HT-29 (cell line): ENCODE measurements around the gene FANCL. TPM values are rescaled to one million over a fixed set of nuclear protein-coding genes. Genes with fewer than 3 reads are reported as not detected.
"Not testable (repeated sequence)": the region's sequence is repeated elsewhere in the genome, so short reads cannot be mapped to it uniquely, and the experiment has no call there.

Source experiments
- DNase-seq: peaks from one replicate; pipeline ENCODE4 v3.0.0-alpha.2; 2015; ENCODE audit warnings: low spot score
- total RNA-seq: library from RNA; depleted of rRNA; stranded (reverse); fragments of >200 nt; shearing (Covaris generic); gene quantifications from 2 replicates; pipeline ENCODE4 v1.2.3, GENCODE V29; 2014

FANCL gene
- total RNA-seq, 1 experiment from 2014 or later, result 33.3 TPM

DNA sequence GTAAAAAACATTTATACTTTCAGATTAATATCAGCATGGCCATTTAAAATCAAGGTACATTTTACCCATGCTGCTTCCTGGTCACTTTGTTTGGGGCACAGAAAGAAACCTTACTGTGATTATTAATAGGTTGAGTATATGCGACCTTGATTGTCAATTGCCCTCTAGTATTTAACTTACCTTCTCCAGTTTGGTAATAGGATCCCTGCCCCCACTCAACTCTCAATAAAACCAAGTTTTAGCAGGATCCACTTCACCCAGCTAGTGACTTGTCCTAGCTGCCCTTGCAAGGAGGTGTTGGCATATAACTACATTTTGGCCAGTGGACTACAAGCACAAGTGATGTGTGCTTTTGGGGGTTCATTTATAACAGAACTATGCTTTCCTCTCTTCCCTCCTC, 34.3 kb downstream of the FANCL start:
- DNase-seq, result no peak

- DNase-seq, result peak; percentile 79
Measured at GRCh38 chr2:58204195-58204959, 36.7 kb downstream of the FANCL start.

- no peak for DNase-seq
Measured at GRCh38 chr2:58203018-58203417, 38.1 kb downstream of the FANCL start.

GRCh38 chr2:58202404-58202803, 38.7 kb downstream of the FANCL start:
- no peak for DNase-seq

- DNase-seq, result no peak
Measured at GRCh38 chr2:58197894-58198293, 43.2 kb downstream of the FANCL start.

GRCh38 chr2:58195662-58196061, 45.5 kb downstream of the FANCL start:
- DNase-seq, result no peak

- DNase-seq, result no peak
Measured at GRCh38 chr2:58194458-58194857, 46.7 kb downstream of the FANCL start.

- not testable (repeated sequence) for DNase-seq
Measured at GRCh38 chr2:58187022-58187421, 54.1 kb downstream of the FANCL start.

GRCh38 chr2:58186501-58186900, 54.6 kb downstream of the FANCL start:
- DNase-seq, result no peak

DNA sequence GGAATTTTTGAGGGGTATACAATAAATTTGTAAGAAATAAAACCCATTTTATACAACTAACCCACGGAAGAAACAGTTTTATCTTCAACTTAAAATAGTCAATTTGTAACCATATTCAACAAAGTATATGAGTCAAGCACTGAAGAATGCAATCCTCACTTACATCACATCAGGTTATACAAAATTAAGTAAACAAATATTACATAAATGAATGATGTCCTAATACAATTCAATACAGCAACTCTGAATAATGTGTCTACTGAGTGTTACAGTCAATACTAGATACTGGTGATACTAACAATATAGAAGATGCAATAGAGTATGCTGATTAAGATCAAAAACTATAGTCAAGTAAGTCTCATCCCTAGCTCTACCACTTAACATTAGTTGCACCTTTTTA, 58.6 kb downstream of the FANCL start:
- DNase-seq, result no peak

- DNase-seq, result no peak
Measured at GRCh38 chr2:58180635-58181034, 60.5 kb downstream of the FANCL start.

- not testable (repeated sequence) for DNase-seq
Measured at GRCh38 chr2:58180175-58180574, 61.0 kb downstream of the FANCL start.

DNA sequence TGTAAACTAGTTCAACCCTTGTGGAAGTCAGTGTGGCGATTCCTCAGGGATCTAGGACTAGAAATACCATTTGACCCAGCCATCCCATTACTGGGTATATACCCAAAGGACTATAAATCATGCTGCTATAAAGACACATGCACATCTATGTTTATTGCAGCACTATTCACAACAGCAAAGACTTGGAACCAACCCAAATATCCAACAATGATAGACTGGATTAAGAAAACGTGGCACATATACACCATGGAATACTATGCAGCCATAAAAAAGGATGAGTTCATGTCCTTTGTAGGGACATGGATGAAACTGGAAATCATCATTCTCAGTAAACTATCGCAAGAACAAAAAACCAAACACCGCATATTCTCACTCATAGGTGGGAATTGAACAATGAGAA, 63.9 kb downstream of the FANCL start:
- DNase-seq, result not testable (repeated sequence)

DNA sequence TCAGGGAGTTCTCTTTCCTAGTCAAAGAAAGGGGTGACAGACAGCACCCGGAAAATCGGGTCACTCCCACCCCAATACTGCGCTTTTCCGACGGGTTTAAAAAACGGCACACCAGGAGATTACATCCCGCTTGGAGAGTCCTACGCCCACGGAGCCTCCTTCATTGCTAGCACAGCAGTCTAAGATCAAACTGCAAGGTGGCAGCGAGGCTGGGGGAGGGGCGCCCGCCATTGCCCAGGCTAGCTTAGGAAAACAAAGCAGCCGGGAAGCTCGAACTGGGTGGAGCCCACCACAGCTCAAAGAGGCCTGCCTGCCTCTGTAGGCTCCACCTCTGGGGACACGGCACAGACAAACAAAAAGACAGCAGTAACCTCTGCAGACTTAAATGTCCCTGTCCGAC, 69.3 kb downstream of the FANCL start:
- not testable (repeated sequence) for DNase-seq

GRCh38 chr2:58170334-58170933, 70.7 kb downstream of the FANCL start:
- DNase-seq, result not testable (repeated sequence)

- not testable (repeated sequence) for DNase-seq
Measured at GRCh38 chr2:58169845-58170244, 71.3 kb downstream of the FANCL start.

GRCh38 chr2:58168130-58168529, 73.0 kb downstream of the FANCL start:
- DNase-seq, result not testable (repeated sequence)

- DNase-seq, result no peak
Measured at GRCh38 chr2:58163913-58164312, 77.2 kb downstream of the FANCL start.

DNA sequence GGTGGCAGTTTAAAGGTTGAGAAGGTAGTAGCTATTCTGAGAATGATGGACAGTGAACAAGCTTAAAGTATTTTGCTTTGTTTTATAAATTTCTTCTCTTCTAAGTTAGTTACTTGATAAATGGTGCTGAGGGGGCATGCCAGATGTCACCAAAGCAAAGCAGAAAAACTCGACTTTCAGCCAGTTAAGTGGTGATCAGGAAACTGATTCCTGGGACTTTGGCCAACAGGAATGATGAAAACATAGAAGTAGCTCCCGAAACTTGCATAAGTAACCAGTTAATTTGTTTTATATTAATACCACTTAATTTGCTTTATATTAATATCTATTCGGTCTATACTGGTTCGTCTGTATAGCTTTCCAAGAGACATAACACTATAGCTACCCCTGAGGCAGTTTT, 82.6 kb downstream of the FANCL start:
- DNase-seq, result no peak

GRCh38 chr2:58157754-58158153, 83.4 kb downstream of the FANCL start:
- DNase-seq, result no peak

DNA sequence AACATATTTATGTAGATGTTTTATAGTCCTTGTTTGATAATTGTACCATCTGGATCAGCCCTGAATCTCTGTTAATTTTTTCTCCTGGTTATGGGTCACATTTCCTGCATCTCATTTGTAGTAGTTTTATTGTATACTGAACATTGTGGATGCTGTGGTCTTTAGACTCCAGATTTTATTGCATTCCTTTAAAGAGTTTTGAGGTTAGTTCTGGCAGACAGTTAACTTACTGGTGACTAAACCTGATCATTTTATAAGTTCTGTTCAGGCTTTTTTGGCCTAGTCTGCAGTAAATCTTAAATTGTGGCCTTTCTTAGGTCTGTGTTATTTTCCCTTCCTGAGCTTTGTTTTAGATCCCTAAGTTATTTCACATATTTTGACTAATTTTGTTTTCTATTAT, 84.3 kb downstream of the FANCL start:
- DNase-seq, result no peak

GRCh38 chr2:58155160-58155778, 85.9 kb downstream of the FANCL start:
- DNase-seq, result no peak

- DNase-seq, result peak; percentile 32
Measured at GRCh38 chr2:58146707-58147106, 94.4 kb downstream of the FANCL start.
